ENCODE measurements around the gene ZNF490.
A peak's percentile ranks its signal among the peaks of the same experiment; 100 is the strongest.
"Not testable (repeated sequence)": the region's sequence is repeated elsewhere in the genome, so short reads cannot be mapped to it uniquely, and the experiment has no call there.

Gene ZNF490

DNA sequence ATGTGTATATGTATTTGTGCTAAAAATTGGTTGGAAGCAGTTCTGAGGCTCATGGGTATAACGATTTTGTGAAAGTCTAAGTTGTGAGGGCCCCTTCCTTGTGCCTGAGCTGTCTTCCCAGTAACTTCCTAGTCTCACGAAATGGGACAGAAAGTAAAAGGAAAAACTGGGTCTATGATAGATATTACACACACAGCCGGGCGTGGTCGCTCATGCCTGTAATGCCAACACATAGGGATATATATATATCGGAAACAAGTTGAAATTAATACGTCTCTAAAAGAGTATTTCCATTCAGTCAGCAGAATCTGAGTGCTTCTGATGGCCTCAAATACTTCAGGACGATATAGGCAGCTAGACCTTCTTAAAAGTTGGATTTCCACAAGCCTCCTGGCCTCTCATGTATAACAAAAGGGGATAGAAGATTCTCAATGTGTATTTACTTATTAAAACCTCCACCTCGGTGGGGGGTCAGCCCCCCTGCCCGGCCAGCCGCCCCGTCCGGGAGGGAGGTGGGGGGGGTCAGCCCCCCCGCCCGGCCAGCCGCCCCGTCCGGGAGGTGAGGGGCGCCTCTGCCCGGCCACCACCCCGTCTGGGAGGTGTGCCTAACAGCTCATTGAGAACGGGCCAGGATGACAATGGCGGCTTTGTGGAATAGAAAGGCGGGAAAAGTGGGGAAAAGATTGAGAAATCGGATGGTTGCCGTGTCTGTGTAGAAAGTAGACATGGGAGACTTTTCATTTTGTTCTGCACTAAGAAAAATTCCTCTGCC, 10.8 kb upstream of the ZNF490 start:
- DNase-seq: not testable (repeated sequence)

DNA sequence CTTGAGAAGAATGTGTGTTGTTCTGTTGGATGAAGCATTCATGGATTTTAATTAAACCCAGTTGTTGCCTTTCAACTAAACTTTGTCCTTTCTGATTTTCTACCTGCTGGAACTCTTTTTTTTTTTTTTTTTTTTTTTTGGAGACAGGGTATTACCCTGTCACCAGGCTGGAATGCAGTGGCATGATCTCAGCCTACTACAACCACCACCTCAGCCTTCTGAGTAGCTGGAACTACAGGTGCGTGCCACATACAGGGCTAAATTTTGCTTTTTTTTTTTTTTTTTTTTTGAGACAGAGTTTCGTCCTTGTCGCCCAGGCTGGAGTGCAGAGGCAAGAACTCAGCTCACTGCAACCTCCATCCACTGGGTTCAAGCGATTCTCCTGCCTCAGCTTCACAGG, 7.0 kb upstream of the ZNF490 start:
- no peak for DNase-seq

DNA sequence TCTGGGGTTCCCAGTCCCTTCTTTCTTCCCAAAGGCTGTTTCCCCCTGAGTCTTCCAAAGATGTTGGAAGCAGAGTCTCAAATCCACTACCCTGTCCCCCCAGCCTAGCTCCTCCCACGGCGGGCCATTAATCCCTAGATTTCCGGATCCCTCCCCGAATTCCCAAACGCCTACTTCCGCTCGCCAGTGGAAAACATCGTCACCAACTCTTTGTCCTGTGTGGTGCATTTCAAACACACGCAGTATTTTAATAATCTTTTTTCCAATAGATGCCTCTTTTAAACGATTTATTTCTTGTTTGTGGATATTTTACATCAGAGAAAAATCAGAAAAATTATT, 717 bp upstream of the ZNF490 start:
- DNase-seq: peak; percentile 20

DNA sequence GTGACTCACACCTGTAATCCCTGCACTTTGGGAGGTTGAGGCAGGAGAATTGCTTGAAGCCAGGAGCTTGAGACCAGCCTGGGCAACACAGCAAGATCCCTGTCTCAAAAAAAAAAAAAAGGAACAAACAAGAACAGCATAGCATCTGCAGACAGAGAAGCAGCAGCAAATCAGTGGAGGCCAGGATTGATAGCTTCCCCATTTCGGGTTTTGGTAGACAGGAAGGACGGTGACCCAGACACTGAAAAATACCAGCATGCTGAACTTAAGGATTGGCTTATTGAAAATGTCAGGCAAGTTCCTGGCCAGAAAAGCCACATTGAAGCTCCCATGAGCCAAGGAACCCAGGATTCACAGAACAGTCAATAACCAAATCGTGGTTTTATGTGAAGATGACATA, 3.0 kb downstream of the ZNF490 start:
- no peak for DNase-seq

DNA sequence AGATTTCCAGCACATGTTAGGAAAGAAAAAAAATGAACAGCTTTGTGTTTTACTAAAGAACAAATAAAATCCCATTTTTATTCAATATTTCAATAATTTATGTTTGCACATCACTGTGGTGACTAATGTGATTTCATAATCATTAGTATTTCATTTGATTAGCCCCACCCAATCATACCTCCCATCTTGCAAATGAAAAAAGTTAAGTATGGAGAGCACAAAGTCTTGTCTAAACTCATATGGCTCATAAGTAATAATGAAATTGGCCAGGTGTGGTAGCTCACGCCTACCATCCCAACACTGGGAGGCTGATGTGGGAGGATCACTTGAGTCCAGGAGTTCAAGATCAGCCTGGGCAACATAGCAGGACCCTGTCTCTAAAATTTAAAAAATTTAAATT, 3.8 kb downstream of the ZNF490 start:
- no peak for DNase-seq

DNA sequence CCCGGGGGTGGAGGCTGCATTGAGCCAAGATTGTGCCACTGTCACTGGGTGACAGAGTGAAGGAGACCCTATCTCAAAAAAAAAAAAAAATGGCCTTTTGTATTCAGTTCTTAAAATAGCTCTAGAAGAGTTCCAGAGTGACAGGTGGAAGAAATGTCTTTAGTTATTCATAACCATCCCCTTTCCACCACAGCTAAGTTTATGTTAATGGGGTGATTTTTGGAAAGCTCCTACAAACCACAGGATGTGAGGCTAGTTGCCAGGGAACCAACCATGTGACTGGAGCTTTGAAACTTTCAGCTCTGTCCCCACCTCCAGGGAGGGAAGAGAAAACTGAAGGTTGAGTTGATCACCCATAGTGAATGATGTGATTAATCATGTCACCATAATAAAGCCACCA, 6.9 kb downstream of the ZNF490 start:
- no peak for DNase-seq

DNA sequence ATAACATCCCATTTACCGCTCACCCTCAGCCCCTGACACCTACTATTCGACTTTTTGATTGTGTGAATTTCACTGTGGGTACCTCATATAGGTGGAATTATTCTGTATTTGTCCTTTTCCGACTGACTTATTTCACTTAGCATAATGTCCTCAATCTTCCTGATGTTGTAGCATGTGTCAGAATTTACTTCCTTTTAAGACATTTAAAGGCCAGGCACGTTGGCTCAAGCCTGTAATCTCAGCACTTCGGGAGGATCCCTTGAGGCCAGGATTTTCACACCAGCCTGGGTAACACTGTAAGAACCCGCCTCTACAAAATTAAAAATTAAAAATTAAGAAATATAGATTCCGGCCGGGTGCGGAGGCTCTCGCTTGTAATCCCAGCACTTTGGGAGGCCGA, 13.0 kb downstream of the ZNF490 start:
- DNase-seq: no peak

DNA sequence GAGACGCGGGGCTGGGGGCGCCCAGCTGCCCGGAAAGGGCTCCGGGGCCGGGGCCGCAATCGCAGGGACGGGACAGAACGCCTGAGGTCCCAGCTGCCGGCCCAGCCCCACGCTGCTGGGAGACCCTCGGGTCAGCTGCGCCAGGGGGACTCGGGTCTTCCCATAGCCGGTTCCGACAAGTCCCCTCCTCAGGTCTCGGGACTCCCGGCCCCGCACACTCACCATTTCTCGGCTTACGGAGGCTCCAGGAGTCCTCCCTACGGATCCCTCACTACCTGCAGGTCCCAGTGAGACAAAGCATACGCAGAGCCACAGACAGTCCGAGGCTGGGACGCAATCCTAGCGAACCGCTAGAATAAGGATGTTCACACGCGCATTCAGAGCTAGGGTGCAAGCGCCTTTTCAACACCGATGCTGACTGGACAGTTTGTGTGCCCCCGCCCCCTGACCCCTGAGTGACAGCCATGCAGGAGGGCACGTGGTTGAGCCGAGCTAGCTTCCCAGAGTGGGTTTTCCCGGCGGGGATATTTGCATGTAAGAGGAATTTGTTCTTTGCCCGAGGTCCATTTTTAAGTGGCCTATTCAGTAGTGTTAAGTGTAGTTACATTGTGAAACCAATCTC, 13.6 kb downstream of the ZNF490 start:
- no peak for DNase-seq

DNA sequence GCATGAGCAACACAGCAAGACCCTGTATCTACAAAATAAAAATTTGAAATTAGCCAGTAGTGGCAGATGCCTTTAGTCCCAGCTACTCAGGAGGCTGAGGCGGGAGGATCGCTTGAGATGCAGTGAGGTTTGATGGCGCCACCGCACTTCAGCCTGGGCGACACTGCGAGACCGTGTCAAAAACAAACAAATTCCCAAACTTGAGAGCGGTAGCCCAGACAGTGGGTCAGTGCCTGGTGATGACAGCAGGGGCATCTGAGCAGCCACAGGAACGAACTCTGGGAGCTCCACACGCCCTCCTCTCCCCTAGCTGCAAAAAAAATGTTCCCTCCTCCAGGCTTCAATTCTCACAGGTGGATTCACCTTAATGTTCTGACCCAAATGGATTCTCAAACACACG, 14.1 kb downstream of the ZNF490 start:
- DNase-seq: no peak

DNA sequence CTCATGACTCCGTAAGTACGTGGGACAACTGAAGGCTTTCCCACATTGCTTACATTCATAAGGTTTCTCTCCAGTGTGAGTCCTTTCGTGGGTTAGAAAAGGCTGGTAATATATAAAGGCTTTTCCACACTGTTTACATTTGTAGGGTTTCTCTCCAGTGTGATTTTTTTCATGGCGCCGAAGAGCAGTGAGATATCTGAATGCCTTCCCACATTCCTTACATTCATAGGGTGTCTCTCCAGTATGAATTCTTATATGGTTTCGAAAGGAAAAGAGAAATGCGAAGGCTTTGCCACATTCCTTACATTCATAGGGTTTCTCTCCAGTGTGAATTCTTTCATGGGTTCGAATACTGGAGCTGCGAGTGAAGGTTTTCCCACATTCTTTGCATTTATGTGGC, 29.5 kb downstream of the ZNF490 start:
- DNase-seq: no peak

DNA sequence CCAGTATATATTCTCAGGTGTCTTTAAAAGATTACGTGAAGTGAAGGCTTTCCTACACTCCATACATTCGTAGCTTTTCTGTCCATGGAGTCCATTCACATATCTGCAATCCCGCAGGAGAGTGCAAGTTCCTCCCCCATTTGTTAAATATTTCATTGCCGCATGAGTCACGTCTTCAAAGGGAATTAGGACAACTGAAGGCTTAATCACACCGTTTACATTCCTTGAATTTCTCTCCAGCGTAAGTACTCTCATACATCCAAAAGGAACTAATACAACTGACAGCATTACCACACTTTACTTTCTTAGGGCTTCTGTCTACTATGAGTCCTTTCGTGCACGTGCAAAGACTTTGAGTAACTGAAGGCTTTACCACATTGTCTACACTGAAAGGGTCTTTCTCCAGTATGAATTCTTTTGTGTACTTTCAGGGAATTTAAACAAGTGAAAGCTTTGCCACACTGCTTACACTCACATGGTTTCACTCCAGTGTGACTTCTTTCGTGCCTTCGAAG, 30.4 kb downstream of the ZNF490 start:
- no peak for DNase-seq

DNA sequence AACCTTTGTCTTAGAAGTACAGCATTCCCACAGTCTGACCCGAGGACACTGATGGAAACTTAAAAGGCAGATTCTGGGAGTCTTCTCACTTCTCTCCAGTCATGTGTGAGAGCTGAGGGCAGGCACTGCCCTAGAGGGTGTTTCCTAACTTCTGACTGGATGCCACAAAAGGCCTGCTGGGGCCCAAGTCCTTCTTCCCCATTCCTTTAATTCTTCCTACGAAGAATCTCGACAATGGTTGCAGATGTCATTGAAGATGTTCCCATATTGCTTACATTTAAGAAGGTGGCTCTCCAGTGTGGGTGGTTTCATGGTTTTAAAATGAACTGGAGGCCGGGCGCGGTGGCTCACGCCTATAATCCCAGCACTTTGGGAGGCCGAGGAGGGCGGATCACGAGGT, 32.0 kb downstream of the ZNF490 start:
- no peak for DNase-seq

DNA sequence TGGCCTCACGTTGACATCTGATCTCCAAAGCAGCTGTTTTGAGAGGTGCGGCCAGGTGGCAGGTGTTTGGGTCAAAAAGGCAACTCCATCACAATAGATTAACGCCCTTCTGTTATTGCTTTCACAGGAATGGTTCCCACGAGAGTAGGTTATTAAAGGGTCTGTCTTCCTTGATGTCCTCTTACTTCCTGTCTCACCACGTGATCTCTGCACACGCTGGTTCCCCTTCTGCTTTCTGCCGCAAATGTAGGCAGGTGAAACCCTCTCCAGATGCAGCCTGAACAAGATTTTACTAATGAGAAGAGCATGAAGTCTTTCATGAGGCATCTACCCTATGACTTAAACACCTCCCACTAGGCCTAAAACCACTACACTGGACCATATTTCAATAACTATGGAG, 36.6 kb downstream of the ZNF490 start:
- DNase-seq: no peak

DNA sequence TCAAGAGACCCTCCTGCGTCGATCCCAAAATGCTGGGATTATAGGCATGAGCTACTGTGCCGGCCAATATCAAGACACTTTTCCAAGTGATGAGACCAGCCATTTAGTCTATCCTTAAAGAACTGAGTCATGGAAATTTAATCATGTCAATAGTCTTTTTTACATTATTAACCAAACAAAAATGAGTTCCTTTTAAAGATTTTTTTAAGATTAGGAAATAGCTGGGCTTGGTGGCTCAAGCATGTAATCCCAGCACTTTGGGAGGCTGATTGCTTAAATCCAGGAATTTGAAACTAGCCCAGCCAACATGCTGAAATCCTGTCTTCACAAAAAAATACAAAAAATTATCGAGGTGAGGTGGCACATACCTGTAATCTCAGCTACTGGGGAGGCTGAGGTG, 42.7 kb downstream of the ZNF490 start:
- no peak for DNase-seq

DNA sequence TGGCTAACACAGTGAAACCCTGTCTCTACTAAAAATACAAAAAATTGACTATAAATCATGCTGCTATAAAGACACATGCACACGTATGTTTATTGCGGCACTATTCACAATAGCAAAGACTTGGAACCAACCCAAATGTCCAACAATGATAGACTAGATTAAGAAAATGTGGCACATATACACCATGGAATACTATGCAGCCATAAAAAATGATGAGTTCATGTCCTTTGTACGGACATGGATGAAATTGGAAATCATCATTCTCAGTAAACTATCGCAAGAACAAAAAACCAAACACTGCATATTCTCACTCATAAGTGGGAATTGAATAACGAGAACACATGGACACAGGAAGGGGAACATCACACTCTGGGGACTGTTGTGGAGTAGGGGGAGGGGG, 44.2 kb downstream of the ZNF490 start:
- not testable (repeated sequence) for DNase-seq

DNA sequence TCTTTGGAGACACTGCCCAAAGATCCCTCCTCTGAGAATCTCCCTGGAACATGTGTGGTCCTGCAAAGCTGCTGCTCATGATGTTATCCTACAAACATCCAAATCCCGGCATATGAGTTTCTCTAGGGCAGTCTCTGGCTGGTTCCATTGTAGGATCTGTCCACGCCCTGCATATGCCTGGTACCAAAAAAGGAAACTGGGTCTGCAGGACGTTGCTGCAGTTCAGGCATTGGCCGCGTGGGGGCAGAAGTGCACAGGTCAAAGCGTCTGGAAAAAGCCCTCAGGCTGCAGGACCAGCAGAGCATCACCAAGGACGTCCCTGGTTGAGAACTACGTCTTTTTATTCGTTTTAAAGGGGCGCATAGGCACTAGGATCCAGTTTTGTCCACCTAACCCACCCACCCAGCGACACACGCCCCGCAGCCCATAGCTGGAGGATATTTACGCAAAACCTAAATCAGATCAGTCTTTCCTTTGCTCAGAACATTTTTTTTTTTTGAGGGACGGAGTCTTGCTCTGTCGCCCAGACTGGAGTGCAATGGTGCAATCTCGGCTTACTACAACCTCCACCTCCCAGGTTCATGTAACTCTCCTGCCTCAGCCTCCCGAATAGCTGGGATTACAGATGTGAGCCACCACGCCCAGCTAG, 46.5 kb downstream of the ZNF490 start:
- DNase-seq: peak; percentile 64

DNA sequence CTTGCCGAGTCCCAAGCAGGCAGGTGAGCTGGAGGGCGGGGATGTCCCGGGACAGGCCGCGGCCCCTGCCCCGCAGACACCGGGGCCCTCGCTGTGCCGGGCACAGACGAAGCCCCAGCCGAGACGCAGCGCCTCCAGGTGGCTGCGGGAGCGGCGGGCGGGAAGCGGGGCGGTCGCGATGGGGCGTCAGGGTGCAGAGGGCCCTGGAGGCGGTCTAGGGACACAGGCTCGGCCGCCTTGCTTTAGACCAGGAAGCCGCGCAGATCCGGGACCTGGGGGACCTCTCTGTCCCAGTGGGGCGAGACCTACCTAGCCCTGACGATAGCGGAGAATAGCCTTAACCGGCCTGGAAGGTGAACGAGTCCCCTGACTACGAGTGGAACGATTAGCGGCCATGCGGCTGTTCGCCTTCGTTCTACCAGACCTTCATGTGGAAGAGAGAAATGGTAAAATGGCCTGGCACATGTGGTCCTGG, 55.1 kb downstream of the ZNF490 start:
- no peak for DNase-seq

DNA sequence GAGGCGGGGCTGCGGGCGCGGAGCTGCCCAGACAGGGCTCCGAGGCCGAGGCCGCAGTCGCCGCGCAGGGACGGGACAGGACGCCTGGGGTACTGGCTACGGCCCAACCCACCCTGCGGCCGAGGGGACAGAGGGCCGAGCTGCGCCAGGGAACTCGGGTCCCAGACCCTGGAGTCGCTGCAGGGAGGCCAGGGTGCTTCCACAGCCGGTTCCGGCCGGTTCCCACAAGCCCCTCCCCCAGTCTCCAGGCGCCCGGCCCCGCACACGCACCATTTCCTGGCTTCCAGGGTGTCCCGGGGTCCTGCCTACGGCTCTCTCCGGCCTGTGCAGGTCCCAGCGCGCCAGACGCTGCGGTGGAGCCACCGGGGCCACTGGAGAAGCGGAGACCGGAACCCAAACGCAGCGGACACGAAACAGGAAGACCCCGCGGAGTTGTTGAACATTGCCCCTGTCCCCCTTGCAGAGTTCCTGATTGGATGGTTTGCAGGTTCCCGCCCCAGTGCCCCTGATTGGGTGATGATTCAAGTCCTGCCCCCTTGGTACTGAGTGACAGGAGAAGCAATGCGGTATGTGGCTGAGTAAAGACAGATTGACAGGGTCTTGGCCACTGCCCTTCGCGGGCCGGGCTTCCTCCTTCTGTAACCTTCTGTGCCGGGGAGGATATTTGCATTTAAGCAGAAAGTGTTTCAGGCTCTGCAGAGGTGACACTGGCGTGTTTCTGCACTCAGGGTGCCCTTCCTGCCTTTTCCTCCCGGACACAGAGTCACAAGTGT, 59.4 kb downstream of the ZNF490 start, which contains the start of gene ZNF564:
Gene ZNF564 (minus strand): TSS at position 423 of the 773 bp plus-strand sequence. CDS start 150 bp downstream, at position 273.
- DNase-seq: peak; percentile 84

DNA sequence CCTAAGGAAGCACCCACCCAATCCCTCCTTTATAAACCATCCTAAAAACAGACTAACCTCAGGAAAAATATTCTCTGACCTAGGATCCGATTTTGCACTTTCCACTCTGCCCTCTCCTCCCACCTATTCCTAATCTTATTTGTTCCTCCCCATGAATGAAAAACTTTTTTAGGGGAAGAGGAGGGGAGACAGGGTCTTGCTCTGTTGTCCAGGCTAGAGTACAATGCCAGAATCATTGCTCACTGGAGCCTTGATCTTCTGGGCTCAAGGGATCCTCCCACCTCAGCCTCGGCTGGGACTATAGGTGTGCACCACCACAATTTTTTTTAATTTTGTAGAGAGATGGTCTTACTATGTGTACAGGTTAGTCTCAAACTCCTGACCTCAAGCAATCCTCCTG, 63.7 kb downstream of the ZNF490 start:
- no peak for DNase-seq

DNA sequence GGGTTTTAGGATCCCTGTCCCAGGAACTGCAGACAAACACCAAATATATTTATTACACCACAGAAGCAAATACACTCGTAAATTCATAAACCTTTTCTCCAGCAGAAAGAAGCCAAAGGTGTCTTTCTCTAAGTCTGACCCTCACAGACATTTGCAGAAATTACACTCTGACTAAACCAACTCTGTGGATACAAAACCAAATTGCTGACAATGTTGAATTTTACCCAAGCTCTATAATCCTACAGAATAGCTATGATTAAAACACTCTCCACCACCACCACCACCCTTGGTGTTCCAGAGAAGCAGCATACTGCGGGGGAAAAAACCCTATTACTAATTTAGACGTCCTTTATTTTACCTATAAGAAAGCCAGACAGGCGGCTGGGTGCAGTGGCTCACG, 64.5 kb downstream of the ZNF490 start:
- no peak for DNase-seq

DNA sequence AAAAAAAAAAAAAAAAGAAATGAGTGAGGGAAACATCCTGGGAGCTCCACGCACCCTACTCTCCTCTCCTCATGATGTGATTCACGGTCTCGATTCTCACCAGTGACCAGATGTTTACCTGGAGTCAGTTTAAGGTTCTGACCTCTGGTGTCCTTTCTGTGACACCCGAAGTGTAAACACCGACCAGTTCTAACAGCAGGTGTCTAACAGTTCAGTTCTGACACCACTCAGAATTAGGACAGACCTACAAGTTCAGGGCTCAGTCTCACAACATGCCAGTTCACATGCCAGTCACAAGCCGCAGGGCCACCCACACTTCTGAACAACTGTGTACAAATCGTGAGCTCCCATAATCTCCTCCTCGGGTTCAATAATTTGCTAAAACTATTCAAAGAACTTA, 65.3 kb downstream of the ZNF490 start:
- no peak for DNase-seq

DNA sequence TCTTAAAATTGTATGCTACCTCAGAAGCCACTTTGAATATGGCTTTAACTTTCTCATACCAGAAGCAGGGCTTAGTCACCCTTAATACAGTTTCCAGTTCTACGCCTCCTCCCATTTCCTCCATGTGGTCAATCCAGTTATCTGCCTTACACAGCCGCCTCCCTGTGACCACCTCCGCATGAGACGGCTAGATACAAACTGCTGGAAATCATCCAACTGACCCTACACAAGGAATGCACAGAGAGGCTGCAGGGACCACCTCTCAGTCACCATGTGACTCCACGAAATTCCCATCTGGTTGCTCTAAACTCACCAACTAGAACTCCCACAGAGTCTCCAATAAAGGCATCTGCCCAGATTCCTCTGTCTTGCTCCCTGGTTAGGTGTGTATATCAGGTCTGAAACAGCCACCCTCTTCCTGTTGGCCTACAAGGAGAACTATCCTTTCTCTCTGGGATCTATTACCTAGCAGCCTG, 66.2 kb downstream of the ZNF490 start:
- no peak for DNase-seq

DNA sequence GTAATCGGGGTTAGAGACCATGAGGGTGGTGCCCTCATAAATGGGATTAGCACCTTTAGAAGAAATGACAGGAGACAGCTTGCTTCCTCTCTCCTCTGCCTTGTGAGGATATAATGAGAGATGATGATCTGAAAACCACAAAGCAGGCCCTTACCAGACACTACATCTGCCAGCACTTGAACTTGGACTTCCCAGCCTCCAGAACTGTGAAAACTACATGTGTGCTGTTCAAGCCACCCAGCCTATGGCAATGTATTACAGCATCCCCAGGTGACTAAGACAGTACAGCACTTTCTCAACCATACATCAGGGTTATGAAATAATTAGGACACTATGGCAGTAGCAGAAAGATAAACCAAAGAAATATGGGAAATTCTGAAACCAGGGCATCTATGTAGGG, 66.8 kb downstream of the ZNF490 start:
- DNase-seq: no peak

All from NCI-H345 (cell line).